ENCODE data around the gene RPS15A. TPM values are rescaled to one million over a fixed set of nuclear protein-coding genes. Genes with fewer than 3 reads are reported as not detected.

Gene RPS15A
- total RNA-seq, 1 donor from 2014 or later, result 2,443 TPM

GRCh38 chr16:18803569-18804462, 13.7 kb upstream of the RPS15A start:
- intact Hi-C loops (cut with micrococcal nuclease), result loop anchor here (10.0 kb wide), 1 partner anchor 51 kb away; no protein-coding TSS in a partner anchor
- no peak overlapping the region for H3K4me3 Mint-ChIP-seq
- H3K9me3 Mint-ChIP-seq, result no peaks in the 10 kb centered on the region
- TF ChIP-seq CTCF (IDR thresholded peaks at IDR 0.05), result no peak
- ATAC-seq (ENCODE audit: low read depth) (no peak), DNase-seq (no peak)
- ChIA-PET CTCF (interaction anchor here (1.7 to 3.4 kb wide), 2 partner anchors 13 to 163 kb away, joined by 4 to 31 read pairs; partner anchors contain the start of gene RPS15A), POLR2A (interaction anchor here (0.7 to 1.4 kb wide), 4 partner anchors 14 to 43 kb away, joined by 3 to 7 read pairs (median 4); partner anchors contain the start of gene RPS15A)
- H3K36me3 Mint-ChIP-seq (ENCODE audit: low read depth), result peaks cover 35% of the 10 kb centered on the region
- no peaks in the 10 kb centered on the region for H3K27me3 Mint-ChIP-seq
- peaks cover 33% of the 10 kb centered on the region for H3K4me1 Mint-ChIP-seq
- H3K27ac Mint-ChIP-seq, result peak overlapping the region; percentile 5

- no peak for TF ChIP-seq CTCF (IDR thresholded peaks at IDR 0.05)
- Mint-ChIP-seq H3K36me3 (ENCODE audit: low read depth) (peaks cover 31% of the 10 kb centered on the region), H3K9me3 (no peaks in the 10 kb centered on the region), H3K4me1 (peaks cover 33% of the 10 kb centered on the region), H3K27me3 (no peaks in the 10 kb centered on the region), H3K27ac (peak overlapping the region; percentile 94), H3K4me3 (peak overlapping the region; percentile 44)
- POLR2A ChIA-PET, result interaction anchor here (0.6 to 4.4 kb wide), 4 partner anchors 12 to 157 kb away, joined by 3 to 156 read pairs (median 5); partner anchors contain the start of gene RPS15A
- intact Hi-C loops (cut with micrococcal nuclease), result loop anchor here (10.0 kb wide), 1 partner anchor 52 kb away; no protein-coding TSS in a partner anchor
- ATAC-seq (ENCODE audit: low read depth) (no peak), DNase-seq (no peak)
- CTCF ChIA-PET, result interaction anchor here (3.4 kb wide), 1 partner anchor 12 kb away, joined by 31 read pairs; the partner anchor contains the start of gene RPS15A
Measured at GRCh38 chr16:18802767-18803343, 12.7 kb upstream of the RPS15A start.

GRCh38 chr16:18801145-18801972, 11.2 kb upstream of the RPS15A start, which contains the start of gene ARL6IP1:
Gene ARL6IP1 (minus strand): TSS chr16:18801549. CDS start chr16:18801466, 83 bp downstream.
- Mint-ChIP-seq H3K36me3 (ENCODE audit: low read depth) (peaks cover 32% of the 10 kb centered on the region), H3K27ac (peak within 1 kb of the TSS; percentile 94), H3K4me3 (peak within 1 kb of the TSS; percentile 95), H3K27me3 (no peaks in the 10 kb centered on the region), H3K9me3 (no peaks in the 10 kb centered on the region), H3K4me1 (peaks cover 35% of the 10 kb centered on the region)
- ChIA-PET POLR2A (interaction anchor here (0.5 to 4.4 kb wide), 13 partner anchors 9 to 756 kb away, joined by 3 to 156 read pairs (median 4); partner anchors contain the start of genes CCP110, COQ7, RPS15A and SMG1), CTCF (interaction anchor here (0.6 to 3.4 kb wide), 9 partner anchors 9 to 754 kb away, joined by 3 to 31 read pairs (median 4); partner anchors contain the start of genes RPS15A and VPS35L)
- peak; percentile 37 for TF ChIP-seq CTCF (IDR thresholded peaks at IDR 0.05)
- DNase-seq (peak; percentile 94), ATAC-seq (ENCODE audit: low read depth) (peak; percentile 94)
- intact Hi-C loops (cut with micrococcal nuclease), result loop anchor here (1.0 to 10.0 kb wide), 6 partner anchors 11 to 722 kb away; partner anchors contain the start of genes CCP110, COQ7, RPS15A and SMG1

- DNase-seq (no peak), ATAC-seq (ENCODE audit: low read depth) (no peak)
- CTCF ChIA-PET, result interaction anchor here (1.0 to 1.5 kb wide), 3 partner anchors 9 to 169 kb away, joined by 3 to 6 read pairs (median 6); no protein-coding TSS in a partner anchor
- Mint-ChIP-seq H3K4me1 (peaks cover 35% of the 10 kb centered on the region), H3K27ac (peak overlapping the region; percentile 94), H3K36me3 (ENCODE audit: low read depth) (peaks cover 31% of the 10 kb centered on the region), H3K27me3 (no peaks in the 10 kb centered on the region), H3K4me3 (peak overlapping the region; percentile 95), H3K9me3 (no peaks in the 10 kb centered on the region)
- intact Hi-C loops (cut with micrococcal nuclease), result loop anchor here (1.0 to 10.0 kb wide), 6 partner anchors 10 to 723 kb away; partner anchors contain the start of genes CCP110, COQ7, RPS15A and SMG1
- no peak for TF ChIP-seq CTCF (IDR thresholded peaks at IDR 0.05)
- POLR2A ChIA-PET, result interaction anchor here (0.5 to 4.4 kb wide), 5 partner anchors 10 to 266 kb away, joined by 3 to 156 read pairs (median 5); partner anchors contain the start of genes COQ7, RPS15A and SMG1
Measured at GRCh38 chr16:18800775-18801144, 10.6 kb upstream of the RPS15A start.
